SK-N-SH treated with all-trans-retinoic acid at 6 μM for 48 hours (cell line): Measurements from ENCODE around the gene ADARB2.

Experiments
- GLIS3 ChIP-seq: fragments of 250-450 bp; sonication (Bioruptor Pico); IDR thresholded peaks from 2 replicates; pipeline ENCODE4 v1.5.0; 2020; ENCODE audit warnings: mild to moderate bottlenecking, moderate library complexity
- TOX ChIP-seq: fragments of 250-450 bp; sonication (Bioruptor Pico); IDR thresholded peaks from 2 replicates; pipeline ENCODE4 v1.8.0; 2021; ENCODE audit warnings: mild to moderate bottlenecking, moderate library complexity, borderline replicate concordance
- ZNF565 ChIP-seq: fragments of 450-650 bp; formaldehyde crosslinking; conservative IDR thresholded peaks from 2 replicates; pipeline ENCODE4 v1.5.0; 2020; ENCODE audit warnings: low read depth, mild to moderate bottlenecking, moderate library complexity

DNA sequence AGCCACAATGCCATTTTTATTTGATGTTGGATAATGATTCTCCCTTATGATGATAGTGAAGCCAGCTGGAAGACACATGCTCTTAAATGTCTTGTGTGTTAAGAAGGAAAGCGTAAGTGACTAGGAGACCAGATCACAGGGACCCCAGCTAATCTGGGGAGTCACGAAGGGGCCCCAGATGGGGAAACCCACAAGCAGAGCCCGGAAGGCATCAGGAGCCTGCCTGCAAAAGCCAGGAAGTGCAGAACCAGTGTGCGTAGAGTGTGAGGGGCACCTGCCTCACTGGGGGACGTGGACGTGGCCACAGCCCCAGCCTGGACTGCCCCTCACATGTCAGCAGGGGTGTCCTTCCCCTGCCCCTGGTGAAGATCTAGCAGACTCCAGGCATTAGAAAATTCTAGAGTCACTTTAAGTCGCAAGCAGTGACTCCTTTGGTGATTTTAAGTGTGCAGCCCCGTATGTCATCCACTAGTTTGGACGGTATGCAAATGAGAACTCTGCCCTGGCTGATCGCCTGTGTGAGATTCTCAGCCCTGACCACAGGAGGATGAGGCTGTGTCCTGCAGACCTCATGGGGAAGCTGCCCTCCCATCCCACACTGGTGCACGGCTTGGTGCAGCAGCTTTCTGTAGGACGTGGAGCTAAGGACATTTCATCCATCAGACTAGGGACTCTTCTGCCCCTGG is 438.1 kb downstream of the ADARB2 start:
- TF ChIP-seq GLIS3 (CRISPR knock-in tag) (no peak), ZNF565 (CRISPR knock-in tag) (no peak), TOX (CRISPR knock-in tag) (no peak)
